Measurements from ENCODE around the gene MAPRE3.

Gene MAPRE3

GRCh38 chr2:27010139-27010538 is 39.7 kb downstream of the MAPRE3 start:
- peaks cover 3% of the 10 kb centered on the region for H3K27me3 Mint-ChIP-seq (ENCODE audit: low read depth, poor library complexity)
- no peak overlapping the region for H3K4me3 Mint-ChIP-seq
- no peak for DNase-seq
- H3K9me3 Mint-ChIP-seq, result peaks cover 7% of the 10 kb centered on the region
- H3K27ac Mint-ChIP-seq, result no peak overlapping the region
- no peaks in the 10 kb centered on the region for H3K4me1 Mint-ChIP-seq
- TF ChIP-seq CTCF (IDR thresholded peaks at IDR 0.05), result no peak
- peaks cover 31% of the 10 kb centered on the region for H3K36me3 Mint-ChIP-seq (ENCODE audit: low read depth)

GRCh38 chr2:27013738-27014137 is 43.3 kb downstream of the MAPRE3 start:
- H3K36me3 Mint-ChIP-seq (ENCODE audit: low read depth), result peaks cover 33% of the 10 kb centered on the region

DNA sequence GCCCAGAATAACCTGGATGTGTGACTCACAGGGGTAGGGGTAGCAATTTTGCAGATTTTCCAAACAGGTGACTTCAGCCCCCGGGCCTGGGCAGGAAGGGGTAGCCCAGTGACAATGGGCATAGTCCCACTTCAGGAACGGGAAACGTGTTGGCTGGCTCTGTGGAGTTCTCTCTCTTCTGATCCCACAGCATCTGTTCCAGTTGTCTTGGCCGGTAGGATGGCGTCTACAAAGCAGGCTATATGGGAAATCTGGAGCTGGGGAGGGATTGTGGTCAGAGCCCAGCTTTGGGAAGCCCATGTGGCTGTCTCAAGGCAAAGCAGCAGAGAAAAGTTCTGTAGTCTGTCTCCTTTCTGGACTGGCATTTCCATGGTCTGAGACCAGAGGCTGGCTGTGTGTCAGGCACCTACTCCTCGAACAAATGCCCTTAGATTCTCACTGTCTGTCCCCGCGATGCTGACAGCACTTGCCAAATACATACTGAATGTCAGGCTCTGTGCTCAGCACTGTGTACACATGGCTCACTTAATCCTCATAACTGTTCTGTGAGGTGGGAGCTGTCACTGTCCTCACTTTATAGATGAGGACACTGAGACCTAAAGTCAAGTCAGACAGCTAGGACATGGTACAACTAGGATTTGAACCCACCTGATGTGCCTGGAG is 44.5 kb downstream of the MAPRE3 start:
- Mint-ChIP-seq H3K27me3 (ENCODE audit: low read depth, poor library complexity) (peaks cover 3% of the 10 kb centered on the region), H3K4me3 (no peak overlapping the region), H3K4me1 (peaks cover 18% of the 10 kb centered on the region), H3K36me3 (ENCODE audit: low read depth) (peaks cover 33% of the 10 kb centered on the region), H3K9me3 (peaks cover 7% of the 10 kb centered on the region), H3K27ac (no peak overlapping the region)
- DNase-seq, result no peak
- TF ChIP-seq CTCF (IDR thresholded peaks at IDR 0.05), result no peak

More at GRCh38 chr2:27013738-27014137, 43.3 kb downstream of the MAPRE3 start:
- no peak for TF ChIP-seq CTCF (IDR thresholded peaks at IDR 0.05)
- H3K27ac Mint-ChIP-seq, result no peak overlapping the region
- peaks cover 10% of the 10 kb centered on the region for H3K4me1 Mint-ChIP-seq
- no peak overlapping the region for H3K4me3 Mint-ChIP-seq
- no peak for DNase-seq
- H3K27me3 Mint-ChIP-seq (ENCODE audit: low read depth, poor library complexity), result peaks cover 3% of the 10 kb centered on the region
- peaks cover 7% of the 10 kb centered on the region for H3K9me3 Mint-ChIP-seq

DNA sequence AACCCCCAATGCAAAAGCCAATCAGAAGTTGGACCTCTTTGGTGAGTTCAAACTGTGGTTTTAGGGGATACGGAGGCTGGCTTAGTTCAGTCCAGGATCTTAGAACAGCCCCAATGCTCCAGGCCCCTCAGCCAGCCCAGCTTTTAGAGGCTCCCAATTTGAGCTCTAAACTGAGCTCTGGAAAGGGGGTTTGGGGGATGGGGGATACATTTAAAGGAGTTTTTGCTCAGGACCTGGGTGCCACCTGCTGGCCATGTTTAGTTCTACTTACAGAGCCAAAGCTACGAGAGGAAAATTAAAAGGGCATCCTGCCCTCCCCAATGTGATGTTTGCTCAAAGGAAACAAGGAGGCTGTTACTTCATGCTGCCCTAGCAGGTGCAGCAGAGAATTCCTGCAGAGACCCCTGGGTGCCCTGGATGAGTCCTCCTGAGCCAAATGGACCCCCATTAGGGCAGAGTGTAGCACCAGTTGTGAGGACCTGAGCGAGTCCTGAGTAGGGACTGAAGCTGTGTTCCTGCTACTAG is 46.4 kb downstream of the MAPRE3 start:
- Mint-ChIP-seq H3K36me3 (ENCODE audit: low read depth) (peaks cover 28% of the 10 kb centered on the region), H3K27me3 (ENCODE audit: low read depth, poor library complexity) (no peaks in the 10 kb centered on the region), H3K27ac (no peak overlapping the region), H3K4me3 (no peak overlapping the region), H3K4me1 (peaks cover 37% of the 10 kb centered on the region), H3K9me3 (peaks cover 7% of the 10 kb centered on the region)
- peak; percentile 62 for TF ChIP-seq CTCF (IDR thresholded peaks at IDR 0.05)
- DNase-seq, result peak; percentile 60

DNA sequence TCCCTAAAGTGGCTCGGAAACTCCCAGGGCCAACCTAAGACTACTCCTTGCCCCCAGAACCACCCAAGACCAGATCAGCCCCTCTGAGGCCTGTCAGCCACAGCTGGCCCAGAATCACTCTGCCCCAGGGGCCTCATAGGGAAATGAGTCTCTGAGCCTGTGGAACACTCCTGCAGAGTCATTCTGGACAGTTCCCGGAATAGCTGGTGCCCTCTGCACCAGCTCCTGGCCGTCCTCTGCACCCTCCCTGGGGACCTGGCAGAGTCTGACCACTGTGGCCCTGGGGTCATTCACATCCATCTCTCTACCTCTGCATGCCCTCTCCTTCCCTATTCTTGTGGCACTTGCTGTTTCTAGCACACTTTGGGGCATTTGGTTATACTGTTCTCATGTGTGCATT is 47.7 kb downstream of the MAPRE3 start:
- no peak for TF ChIP-seq CTCF (IDR thresholded peaks at IDR 0.05)
- Mint-ChIP-seq H3K36me3 (ENCODE audit: low read depth) (peaks cover 28% of the 10 kb centered on the region), H3K9me3 (no peaks in the 10 kb centered on the region), H3K4me3 (no peak overlapping the region), H3K4me1 (peaks cover 42% of the 10 kb centered on the region), H3K27me3 (ENCODE audit: low read depth, poor library complexity) (no peaks in the 10 kb centered on the region), H3K27ac (no peak overlapping the region)
- DNase-seq, result no peak

DNA sequence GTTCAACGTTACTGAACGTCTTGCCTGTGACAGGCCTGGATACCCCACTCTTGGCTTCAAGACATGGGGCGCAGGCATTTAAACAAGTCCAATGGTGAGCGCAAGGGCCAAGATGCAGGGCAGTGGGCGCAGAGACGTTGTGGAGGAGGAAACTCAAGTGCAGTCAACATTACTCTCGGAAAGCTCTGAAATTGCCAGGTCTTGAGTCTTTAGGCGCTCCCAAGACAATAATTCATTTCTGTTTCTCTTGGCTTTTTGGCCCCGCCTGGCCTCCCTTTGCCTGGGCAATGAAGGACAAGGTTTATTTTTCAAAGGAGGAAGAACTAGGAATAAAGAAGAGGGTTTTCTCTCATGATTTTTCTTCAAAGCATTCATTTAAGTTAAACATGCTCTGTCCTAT is 49.0 kb downstream of the MAPRE3 start:
- Mint-ChIP-seq H3K27ac (no peak overlapping the region), H3K4me1 (peaks cover 42% of the 10 kb centered on the region), H3K9me3 (no peaks in the 10 kb centered on the region), H3K27me3 (ENCODE audit: low read depth, poor library complexity) (no peaks in the 10 kb centered on the region), H3K36me3 (ENCODE audit: low read depth) (peaks cover 16% of the 10 kb centered on the region), H3K4me3 (no peak overlapping the region)
- TF ChIP-seq CTCF (IDR thresholded peaks at IDR 0.05), result no peak
- no peak for DNase-seq

Measured in nephron progenitor cell (in vitro differentiated cells).